CD4-positive, alpha-beta T cell treated with Interleukin-6 for 4 hours (primary cell): Measurements from ENCODE around the gene SPECC1L.

Experiments
- DNase-seq: peaks from one replicate; pipeline ENCODE4 v3.0.0-alpha.2; 2020; ENCODE audit warnings: mixed read lengths

SPECC1L gene

DNA sequence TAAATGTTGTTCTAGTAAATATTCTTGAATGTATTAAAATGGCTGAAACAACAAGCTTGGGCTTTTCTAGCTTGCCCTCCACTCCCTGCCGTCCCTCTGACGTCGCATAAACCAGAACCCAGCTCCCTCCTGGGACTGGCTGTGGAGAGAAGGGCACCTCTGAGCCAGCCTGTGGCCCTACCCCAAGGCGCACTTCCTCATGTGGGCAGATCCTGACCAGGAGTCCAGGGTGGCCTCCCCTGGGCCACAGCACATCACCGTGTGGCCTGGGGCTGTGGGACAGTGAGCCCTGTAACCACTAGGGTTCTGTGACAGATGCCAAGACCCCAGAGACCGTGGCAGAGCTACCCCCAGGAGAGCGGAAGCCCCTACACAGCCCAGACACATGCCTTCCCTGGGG, 146.6 kb downstream of the SPECC1L start:
- DNase-seq: no peak

DNA sequence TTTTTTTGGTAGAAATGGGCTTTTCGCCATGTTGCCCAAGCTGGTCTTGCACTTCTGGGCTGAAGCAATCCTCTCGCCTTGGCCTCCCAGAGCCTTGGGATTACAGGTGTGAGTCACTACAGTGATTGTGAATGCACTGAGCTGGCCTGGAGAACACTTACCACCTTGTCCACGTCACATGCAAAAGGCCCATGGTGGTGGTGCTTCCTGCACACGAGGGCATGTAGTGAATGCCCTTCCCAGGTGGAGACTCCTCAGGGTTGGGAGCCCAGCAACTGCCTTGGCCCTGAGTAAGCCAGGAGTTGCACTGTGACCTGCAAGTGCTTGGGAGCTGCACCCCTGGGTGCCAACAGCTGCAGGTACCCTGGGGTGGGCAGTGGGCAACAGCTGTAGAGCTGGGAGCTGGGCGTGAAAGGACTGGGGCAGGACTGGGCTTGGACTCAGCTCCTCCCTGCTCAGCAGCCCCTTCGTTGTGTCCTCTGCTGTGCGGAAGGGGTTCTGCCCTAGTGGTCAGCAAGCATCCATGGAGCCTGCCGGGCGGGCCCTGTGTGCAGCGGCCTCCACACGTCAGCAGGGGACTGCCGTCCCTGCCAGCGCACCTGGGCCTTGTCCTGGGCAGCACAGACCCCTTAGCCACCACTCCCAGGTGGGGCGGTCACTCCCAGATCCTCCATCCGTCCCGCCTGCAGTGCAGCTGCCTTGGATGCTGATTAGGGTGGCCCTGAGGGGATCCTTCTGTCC, 147.4 kb downstream of the SPECC1L start:
- DNase-seq: no peak

DNA sequence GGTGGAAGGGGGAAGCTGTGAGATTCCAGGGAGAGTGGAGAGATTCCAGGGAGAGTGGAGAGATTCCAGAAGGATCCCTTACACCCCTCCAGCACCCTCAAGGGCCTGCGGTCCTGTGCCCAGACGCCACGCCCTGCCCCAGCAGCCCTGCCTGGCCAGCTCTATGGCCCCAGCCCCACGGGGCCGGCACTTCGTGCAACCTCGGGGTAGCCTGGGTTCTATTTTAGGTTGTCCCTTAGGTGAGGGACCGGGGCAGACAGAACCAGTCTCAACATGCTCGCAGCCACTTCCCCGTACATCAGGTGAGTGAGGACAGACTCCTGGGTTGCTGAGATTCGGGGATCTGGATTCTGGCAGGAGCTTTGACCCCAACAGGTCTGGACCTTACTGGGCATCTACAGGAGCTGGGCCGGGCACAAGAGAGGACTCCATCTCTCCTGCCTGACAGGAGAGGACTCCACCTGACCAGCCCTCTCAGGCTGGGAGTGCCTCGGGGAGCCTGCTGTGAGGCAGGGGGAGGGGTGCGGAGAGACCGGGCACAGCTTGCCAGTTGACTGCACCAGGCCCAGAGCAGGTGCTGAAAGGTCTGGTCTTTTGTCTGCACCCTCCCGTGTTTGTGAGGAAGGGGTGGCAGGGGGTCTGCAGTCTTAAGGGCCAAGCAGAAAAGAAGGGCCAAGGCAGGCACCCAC, 148.3 kb downstream of the SPECC1L start:
- no peak for DNase-seq

DNA sequence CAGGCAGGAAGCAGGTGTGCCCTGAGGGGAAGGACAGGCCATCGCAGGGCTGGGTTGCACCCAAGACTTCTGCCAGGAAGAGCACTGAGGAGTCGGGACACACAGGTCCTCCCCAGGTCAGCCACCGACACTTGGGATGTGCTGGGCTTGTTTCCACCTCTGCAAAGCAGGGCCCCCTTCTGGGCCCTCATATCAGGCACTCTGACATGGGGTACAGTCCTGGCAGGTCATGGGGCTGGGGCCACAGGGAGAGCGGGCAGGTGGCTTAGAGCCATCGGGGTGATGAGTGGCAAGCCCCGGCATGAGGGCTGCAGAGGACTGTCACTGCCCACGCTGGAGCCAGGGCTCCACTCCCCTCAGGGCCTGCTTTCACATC, 148.8 kb downstream of the SPECC1L start:
- no peak for DNase-seq

DNA sequence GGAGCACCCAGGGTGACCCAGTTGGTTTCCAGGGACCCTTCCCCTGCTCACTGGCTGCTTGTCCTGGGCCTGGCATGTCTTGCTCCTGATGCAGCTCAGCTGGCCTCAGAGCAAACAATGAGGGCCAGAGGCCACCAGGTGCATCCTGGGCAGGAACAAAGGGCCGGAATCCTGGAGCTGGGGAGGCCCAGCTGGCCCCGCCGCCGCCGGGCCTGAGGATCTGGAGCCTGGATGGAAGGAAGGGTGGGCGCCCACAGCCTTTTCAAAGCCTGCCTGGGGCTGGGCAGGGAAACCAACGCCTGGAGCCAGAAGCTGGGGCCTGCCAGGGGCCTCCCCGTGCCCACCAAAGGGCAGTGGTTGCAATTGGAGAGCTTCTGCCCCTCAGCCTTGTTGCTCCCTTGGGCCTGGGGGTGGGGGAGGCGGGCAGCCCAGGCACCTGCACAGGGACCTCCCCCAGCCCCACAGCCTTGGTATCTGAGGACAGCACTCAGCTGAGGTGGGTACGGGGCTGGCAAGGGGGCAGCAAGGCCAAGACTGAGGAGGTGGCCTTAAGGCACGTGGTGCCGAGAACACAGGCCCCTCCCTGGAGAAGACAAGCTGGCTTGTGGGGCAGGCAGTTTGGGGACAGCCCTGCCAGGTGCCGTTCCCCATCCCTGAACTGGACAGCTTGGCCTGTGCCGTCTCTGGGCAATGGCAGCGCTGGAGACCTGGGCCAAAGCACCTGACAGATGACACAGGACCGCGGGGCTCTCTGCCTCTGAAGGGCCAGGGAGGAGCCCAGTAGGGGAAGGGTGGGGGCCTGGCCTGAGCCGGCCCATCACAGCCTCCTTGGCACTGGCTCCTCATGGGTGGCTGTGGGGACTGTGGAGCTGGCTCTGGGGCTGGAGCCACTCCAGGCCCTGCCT, 149.7 kb downstream of the SPECC1L start:
- DNase-seq: no peak

DNA sequence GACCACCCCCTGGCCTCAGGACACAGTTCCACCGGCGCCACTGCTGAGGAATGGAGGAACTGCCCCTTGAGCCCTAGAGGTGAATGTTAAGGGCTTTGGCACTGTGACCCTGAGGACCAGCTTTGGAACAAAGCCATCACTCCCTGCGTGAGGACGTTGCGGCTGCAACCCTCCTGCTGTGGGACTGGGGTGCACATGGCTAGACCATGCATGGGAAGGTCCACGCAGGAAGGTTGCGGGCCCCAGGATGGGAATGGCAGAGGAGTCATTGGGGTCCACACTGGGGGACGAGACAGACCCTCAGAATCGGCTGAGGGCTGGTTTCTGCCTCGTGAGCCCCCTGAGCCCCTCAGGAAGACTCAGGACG, 150.3 kb downstream of the SPECC1L start:
- no peak for DNase-seq

DNA sequence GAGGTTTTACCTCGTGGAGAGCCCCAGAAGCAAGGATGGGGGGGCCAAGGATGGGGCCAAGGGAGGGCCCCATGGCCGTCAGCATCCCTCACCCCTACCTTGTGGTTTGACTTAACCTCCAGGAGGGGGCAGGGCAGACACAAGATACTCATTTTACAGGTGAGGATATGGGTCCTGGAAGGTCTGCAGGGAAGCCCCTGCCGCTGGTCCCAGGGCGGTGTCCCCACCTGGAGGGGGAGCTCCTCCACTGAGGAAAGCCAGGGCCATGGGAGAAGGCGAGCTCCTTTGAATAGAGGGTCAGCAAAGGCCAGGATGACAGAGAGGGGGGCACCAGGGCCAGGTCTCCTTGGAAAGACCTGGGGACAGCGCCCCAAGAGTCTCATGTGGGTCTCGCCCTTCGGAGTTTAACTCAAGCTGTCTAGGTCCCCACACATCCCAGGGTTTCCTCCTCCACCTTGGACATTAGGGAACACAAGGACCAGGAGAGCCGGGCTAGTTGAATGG, 150.8 kb downstream of the SPECC1L start:
- peak; percentile 62 for DNase-seq

DNA sequence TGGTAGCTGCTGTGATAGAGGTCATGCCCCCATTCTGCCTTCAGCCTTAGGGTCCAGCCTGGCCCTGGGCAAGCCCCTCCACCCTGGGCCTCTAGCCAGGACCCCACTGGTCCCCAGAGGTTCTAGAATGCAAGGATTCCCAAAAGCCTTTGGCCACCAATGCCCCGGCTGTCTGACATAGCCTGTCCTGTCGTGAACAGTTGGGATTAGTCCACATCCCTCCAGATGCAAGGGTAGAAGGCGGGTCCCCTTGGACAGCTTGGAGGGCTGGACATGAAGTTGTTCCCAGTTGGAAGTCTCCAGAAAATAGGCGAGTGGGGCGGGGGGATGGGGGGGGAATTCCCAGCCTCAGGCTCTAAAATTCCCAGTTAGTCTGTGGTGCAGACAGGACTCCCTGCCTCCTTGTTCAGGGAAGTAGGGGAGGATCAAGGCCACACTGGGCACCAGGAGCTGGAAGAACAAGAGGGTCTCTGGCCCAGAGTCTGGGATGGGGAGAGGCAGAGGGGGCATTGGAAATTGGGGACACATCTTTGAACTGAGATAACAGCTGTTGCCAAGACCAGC, 151.6 kb downstream of the SPECC1L start:
- DNase-seq: no peak

DNA sequence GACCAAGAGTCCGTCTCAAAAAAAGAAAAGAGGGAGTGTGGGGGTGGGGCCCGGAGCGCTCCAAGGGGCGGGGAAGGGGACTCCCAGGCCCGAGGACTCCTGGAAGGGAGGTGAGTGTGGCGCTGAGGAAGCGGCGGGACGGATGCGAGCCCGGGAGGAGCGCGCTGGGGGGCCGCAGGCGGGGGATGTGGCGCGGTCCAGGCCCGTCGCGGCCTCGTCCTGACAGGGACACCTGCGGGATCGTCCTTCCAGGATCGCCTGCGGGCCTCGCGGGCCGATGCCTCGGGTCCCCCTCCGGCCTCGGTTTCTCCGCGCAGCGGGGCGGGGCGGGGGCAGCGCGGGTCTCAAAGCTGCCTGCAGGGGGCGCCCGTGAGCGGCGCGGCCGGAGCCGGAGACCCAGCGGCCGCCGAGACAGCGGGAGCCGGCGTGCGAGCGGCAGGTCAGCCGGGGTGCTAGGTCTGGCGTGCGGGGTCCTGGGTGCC, 152.9 kb downstream of the SPECC1L start:
- DNase-seq: peak; percentile 70

DNA sequence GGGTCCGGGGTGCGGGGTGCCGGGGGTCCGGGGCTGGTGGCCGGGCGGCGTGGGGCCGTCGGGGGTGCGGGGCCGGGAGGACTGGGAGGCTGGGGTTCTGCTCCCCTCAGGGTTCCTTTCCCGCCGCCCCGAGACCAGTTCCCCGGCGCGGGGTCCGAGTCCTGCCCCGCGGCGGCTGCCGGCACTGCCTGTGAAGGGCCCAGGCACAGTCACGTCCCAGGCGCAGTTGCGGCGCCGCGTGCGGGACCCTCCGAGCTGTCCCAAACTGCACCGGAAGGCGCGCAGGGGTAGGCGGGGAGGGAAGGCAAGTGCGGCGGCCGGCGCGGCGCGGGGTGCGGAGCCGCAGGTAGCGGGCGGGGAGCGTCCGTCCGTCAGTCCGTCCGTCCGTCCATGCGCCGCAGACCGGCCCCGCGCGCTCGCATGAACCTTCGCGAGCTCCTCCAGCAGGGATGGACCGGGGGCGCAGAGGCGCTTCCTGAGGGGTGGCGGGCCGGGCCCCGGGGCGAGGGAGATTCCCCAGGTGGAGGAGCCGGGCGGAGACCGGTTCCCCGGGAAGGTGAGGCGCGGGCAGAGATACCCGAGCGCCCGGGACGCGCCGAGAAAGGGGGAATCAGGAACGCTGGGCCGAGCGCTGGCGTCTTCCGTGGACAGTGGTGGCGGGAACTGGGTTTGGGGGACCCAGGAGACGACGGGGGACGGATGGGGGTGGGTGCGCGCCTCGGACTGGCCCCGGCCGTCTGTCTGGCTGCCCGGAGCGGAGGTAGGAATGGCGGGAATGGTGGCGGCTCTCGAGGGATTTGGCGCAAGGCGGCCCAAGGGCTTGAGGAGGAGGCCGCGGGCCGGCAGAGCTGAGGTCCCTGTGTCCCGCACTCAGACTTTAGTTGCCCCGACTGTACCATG, 153.6 kb downstream of the SPECC1L start:
- DNase-seq: peak; percentile 66

DNA sequence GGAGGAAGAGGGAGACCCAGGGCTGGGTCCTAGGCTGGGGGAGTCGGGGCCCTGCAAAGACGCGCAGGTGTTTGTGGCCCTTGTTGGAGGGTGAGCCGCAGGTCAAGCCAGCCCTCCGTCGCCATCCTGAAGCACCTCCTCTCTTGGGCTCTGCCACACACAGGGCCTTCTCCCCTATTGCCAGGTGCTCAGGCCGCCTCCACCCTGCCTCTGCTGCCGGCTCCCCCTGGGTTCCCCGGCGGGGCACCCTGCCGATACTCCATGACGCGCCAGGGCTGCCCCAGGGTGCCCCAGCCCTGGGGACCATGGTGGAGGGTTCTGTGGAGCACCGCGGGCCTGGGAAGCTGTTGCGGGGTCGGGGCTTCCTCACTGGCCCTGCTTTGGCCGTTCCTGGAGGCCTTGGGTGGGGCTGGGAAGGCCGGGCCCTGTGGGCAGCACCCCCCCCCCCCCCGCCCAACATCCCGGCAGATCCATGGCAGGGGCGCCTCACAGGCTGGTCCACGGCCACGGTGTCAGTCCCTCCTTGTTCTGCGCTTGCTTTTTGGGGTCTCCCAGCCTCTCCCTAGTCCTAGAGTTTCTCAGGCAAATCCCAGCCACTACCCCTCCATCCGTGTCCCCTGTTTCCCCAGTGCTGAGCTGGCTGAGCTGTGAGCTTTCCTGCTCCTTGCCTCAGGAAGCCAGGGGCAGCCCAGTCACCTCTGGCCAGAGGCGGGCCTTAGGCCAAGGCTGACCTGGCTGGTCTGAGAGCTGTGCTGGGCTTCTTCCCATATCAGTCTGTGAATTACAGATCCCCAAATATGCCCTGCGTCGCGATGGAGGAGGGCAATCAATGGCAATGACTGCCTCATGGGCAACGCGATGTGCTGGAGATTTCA, 154.5 kb downstream of the SPECC1L start:
- no peak for DNase-seq

DNA sequence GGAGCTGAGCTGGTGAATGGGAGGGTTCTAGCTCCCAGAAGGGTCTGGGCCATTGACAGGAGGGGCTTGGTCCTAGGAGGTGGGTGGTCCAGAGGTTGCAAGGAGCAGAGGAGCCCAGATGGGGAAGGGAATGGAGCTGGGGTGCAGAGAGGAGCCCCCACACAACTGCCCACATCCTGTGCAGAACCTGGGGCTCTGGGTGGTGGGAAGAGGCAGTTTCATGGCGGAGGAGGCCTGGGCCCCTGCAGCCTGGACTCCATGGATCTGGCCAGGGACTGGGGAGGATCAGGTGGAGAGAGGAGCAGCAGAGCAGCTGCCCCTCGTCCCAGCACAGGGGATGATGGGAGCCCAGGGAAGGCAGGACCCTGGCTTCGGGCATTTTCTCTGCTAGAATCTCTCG, 155.8 kb downstream of the SPECC1L start:
- DNase-seq: peak; percentile 29

DNA sequence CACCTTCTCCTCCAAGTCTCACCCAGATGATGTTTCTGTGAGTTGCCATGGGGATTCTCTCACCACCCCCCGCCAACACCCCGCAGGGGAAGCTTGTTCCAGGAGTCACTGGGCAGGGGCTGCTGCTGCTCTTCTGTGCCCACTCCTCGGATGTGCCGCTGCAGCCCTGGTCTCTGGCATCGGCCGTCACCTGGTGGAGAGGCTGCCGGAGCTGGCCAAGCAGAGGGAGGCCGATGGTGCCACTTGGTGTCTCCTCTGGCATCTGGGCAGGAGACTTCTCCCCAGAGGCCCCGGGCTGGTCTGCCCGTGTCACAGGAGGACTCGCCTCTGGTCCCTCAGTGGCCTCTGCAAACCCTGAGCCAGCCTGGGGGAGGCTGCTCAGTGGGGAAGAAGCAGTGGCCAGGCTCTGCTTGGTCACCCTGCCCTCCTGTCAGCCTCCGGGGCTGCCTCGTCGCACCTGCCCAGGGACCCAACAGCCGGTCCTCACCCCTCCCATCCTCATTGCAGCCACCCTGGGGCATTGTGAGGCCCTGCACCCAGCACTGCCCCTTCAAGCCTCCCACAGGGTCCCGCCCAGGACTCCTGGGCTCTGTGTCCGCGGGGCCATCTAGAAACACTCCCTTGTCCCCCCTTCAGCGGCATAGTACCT, 156.3 kb downstream of the SPECC1L start:
- DNase-seq: no peak

DNA sequence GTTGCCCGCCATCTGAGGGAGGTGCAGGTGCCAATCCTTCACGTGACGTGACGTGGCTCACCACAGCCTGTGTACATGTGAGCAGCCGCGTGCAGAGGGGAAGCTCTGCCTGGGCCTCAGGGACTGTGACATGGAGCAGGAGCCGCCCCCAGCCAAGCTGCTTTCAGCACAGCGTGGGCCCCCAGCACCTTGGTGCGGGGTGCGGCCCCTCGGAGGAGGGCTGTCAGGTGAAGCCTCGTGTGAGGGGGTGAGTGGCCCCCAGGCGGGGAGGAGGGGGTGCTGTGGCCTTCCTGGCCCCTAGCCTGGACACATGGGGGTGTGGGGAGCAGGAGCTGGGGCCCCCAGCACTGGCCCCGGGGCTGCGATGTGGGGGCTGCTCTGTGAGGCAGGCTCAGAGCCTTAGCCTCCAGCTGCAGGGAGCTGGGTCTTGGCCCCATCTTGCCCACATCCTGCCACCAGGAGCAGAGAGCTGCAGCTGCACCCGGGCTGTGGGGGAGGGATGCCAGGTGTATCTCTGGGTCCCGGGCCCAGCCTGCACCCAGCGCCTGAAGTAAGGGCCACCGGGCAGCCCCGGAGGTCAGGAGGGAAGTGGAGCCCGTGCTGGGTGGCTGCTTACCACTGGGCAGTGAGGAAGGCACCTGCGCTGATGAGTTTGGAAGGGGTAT, 157.0 kb downstream of the SPECC1L start, which contains the start of gene ADORA2A:
TSS of gene ADORA2A (plus strand) at position 100 of the 665 bp plus-strand sequence. CDS start 5,806 bp downstream, outside the sequence.
- DNase-seq: peak; percentile 91

DNA sequence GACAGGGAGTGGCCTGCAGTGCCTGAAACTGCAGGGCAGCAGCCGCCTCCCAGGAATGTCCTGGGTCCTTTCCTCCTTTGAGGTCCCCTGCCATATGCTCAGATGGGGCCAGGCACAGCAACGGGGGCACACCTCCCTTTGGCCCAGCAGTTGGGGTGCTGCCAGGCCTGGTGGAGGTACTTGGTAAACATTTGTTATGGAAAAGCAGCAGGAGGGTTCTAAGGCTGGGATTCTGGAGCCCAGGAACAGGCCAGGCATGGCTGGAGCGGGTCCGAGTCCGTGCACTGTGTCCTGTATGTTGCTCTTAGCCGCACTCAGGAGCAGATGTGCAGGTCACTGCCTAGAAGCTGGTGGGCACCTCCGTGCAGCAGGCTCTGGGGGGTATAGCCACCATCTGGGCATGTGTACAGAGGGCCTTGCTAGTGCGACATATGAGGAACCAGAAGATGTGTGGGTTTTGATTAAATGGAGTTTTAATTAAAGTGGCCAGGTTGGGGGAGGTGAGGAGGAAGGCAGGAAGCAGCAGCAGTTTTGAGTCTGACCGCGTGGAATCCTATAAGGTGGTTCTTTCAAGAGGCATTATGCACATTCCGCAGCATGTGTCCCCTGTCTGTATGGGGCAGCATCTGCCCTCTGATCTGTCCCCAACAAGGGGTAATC, 158.2 kb downstream of the SPECC1L start:
- no peak for DNase-seq

DNA sequence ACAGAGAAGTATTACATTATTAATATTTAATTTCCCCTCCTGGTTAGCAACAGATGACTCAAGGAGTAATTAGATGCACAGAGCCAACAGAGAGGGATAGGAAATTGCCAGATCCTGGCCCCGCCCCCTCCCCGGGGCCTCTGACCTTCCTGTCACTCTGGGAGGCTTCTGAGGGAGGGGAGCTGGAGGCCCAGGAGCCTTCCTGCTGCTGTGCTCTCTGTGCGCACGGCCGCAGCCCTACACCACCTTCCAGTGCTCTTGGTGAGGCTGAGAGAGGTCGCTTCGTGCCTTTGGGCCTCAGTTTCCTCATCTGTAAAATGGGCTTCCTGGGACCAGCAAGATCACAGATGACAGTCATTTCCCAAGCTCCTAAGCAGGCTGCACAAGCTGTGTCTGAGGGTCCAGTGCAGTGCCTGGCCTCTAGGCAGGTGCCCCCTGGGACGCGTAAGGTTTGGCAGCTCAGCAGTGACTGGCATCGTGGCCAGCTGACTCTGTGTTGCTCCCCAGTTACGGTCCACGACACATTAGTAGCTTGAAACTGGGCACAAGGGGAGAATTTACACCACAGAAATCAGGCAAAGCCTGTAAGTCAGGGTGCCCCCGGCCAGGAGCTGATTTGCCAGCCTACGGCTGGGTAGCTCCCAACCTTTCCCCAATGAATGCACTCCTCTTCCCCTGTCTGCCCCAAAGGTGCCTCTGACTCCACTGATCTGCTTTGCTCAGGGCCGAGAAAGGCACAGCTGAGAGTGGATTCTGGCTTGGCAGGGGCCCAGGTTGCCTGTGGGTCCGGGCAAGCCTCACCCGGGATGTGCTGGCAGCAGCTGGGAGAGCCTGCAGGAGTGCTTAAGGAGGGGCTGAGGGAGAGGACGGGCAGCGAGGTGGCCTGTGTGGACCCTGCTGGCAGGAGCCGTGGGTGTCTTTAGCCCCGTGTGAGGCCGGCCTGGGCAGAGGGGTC, 159.1 kb downstream of the SPECC1L start:
- DNase-seq: peak; percentile 86

DNA sequence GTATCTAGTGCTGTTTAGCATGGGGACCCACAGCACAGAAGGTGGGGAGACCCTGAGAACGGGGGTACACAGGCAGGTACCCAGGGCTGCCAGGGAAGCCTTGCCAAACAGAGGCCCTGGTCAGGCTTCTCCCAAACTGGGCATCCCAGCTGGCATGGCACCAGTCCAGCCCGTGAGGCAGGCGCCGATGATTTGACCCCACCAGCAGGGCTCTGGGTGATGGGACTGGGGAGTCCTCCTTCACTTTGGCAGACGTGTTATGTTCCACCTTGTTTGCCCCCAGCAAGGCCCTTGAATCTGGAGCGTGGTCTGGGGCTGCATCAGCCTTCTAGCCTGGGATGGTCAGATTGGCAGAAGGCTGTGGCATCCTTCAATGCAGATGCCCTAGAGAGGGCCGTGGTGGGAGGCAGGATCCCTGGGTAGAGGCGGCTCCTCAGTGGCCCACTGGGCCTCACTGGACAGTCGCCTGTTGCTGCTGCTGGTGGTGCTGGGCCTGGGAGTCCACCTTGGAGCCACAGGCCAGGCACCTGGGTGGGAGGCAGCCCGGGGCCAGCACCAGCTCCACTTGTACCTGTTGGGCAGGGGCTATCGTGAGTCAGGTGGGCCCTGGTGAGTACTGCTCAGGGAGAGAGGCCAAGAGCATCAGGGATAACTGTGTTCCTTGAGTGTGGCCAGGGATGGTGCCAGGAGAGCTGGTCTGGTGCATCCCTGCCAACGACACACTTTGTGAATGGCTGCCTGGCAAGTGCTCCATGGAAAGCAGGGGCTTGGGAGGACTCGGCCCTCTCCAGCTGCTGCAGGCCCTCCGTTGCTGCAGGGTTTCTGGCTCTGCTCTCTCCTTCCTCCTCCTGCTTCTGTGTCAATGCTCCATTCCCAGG, 160.0 kb downstream of the SPECC1L start:
- DNase-seq: no peak
